ENCODE data around the gene SLMAP.

SLMAP gene

GRCh38 chr3:57785446-57785845 lies 29.3 kb downstream of the SLMAP start:
- in situ Hi-C loops (cut with MboI; ENCODE audit: low pct_unique_long_range_greater_than_20kb, low sequenced_read_pairs, unreplicated experiment), result no loop called here
- DNase-seq (ENCODE audit: low spot score), result no peak
- TF ChIP-seq CTCF (IDR thresholded peaks at IDR 0.05; ENCODE audit: extremely low read depth, insufficient read depth, missing control alignments), result no peak

GRCh38 chr3:57787867-57788623 lies 31.9 kb downstream of the SLMAP start:
- in situ Hi-C loops (cut with MboI; ENCODE audit: low pct_unique_long_range_greater_than_20kb, low sequenced_read_pairs, unreplicated experiment), result no loop called here

GRCh38 chr3:57788624-57789018 lies 32.5 kb downstream of the SLMAP start:
- in situ Hi-C loops (cut with MboI; ENCODE audit: low pct_unique_long_range_greater_than_20kb, low sequenced_read_pairs, unreplicated experiment), result no loop called here
- no peak for DNase-seq (ENCODE audit: low spot score)
- TF ChIP-seq CTCF (IDR thresholded peaks at IDR 0.05; ENCODE audit: extremely low read depth, insufficient read depth, missing control alignments), result no peak

More at GRCh38 chr3:57787867-57788623, 31.9 kb downstream of the SLMAP start:
- TF ChIP-seq CTCF (IDR thresholded peaks at IDR 0.05; ENCODE audit: extremely low read depth, insufficient read depth, missing control alignments), result no peak
- peak; percentile 74 for DNase-seq (ENCODE audit: low spot score)

GRCh38 chr3:57791245-57791644 lies 35.1 kb downstream of the SLMAP start:
- in situ Hi-C loops (cut with MboI; ENCODE audit: low pct_unique_long_range_greater_than_20kb, low sequenced_read_pairs, unreplicated experiment), result no loop called here

GRCh38 chr3:57792198-57792597 lies 36.1 kb downstream of the SLMAP start:
- no peak for TF ChIP-seq CTCF (IDR thresholded peaks at IDR 0.05; ENCODE audit: extremely low read depth, insufficient read depth, missing control alignments)
- DNase-seq (ENCODE audit: low spot score), result no peak
- in situ Hi-C loops (cut with MboI; ENCODE audit: low pct_unique_long_range_greater_than_20kb, low sequenced_read_pairs, unreplicated experiment), result no loop called here

More at GRCh38 chr3:57791245-57791644, 35.1 kb downstream of the SLMAP start:
- no peak for TF ChIP-seq CTCF (IDR thresholded peaks at IDR 0.05; ENCODE audit: extremely low read depth, insufficient read depth, missing control alignments)
- DNase-seq (ENCODE audit: low spot score), result no peak

- in situ Hi-C loops (cut with MboI; ENCODE audit: low pct_unique_long_range_greater_than_20kb, low sequenced_read_pairs, unreplicated experiment), result no loop called here
- TF ChIP-seq CTCF (IDR thresholded peaks at IDR 0.05; ENCODE audit: extremely low read depth, insufficient read depth, missing control alignments), result no peak
- DNase-seq (ENCODE audit: low spot score), result no peak
Measured at GRCh38 chr3:57793737-57794187, 37.7 kb downstream of the SLMAP start.

Data from GM13977 (cell line).